ENCODE measurements around the gene ERMN. TPM values are rescaled to one million over a fixed set of nuclear protein-coding genes. Genes with fewer than 3 reads are reported as not detected.
"Not testable (repeated sequence)": the region's sequence is repeated elsewhere in the genome, so short reads cannot be mapped to it uniquely, and the experiment has no call there.

Gene ERMN
- total RNA-seq, 1 donor from 2014 or later: 0.14 TPM

DNA sequence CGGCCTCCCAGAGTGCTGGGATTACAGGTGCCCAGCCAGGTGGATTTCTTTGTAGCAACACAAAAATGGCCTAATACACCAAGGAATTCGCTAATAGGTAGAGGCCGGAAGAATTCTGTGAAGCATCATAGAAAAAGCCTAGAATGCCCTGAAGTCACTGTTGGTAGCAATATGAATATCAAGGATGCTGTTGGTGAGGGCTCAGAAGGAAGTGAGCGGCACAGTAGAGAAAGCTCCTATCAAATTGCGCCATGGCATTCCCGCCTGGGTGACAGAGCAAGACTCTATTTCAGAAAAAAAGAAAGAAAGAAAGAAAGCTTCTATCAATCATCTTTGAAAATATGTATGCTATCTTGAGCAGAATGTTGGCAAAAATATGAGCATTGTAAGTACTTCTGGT is 44.3 kb downstream of the ERMN start:
- FAIRE-seq (no peak), DNase-seq (ENCODE audit: low read depth) (no peak)
- H3K79me2 ChIP-seq (ENCODE audit: insufficient read depth, low read length): no peaks in the 10 kb centered on the region
- H3K4me1 ChIP-seq (ENCODE audit: insufficient read depth, low read length): no peaks in the 10 kb centered on the region
- peaks cover 4% of the 10 kb centered on the region for H3K27me3 Mint-ChIP-seq (ENCODE audit: low read depth, unreplicated experiment)
- no peaks in the 10 kb centered on the region for H3K36me3 ChIP-seq (ENCODE audit: insufficient read depth, low read length)
- no peak for TF ChIP-seq EZH2 (IDR thresholded peaks at IDR 0.05; ENCODE audit: insufficient read depth, low read length)
- TF ChIP-seq, protein P1, sequence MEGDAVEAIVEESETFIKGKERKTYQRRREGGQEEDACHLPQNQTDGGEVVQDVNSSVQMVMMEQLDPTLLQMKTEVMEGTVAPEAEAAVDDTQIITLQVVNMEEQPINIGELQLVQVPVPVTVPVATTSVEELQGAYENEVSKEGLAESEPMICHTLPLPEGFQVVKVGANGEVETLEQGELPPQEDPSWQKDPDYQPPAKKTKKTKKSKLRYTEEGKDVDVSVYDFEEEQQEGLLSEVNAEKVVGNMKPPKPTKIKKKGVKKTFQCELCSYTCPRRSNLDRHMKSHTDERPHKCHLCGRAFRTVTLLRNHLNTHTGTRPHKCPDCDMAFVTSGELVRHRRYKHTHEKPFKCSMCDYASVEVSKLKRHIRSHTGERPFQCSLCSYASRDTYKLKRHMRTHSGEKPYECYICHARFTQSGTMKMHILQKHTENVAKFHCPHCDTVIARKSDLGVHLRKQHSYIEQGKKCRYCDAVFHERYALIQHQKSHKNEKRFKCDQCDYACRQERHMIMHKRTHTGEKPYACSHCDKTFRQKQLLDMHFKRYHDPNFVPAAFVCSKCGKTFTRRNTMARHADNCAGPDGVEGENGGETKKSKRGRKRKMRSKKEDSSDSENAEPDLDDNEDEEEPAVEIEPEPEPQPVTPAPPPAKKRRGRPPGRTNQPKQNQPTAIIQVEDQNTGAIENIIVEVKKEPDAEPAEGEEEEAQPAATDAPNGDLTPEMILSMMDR (IDR thresholded peaks at IDR 0.05; ENCODE audit: insufficient read depth, low read depth, low read length): no peak
- H3K4me1 Mint-ChIP-seq (ENCODE audit: low read depth, unreplicated experiment): no peaks in the 10 kb centered on the region
- H3K27ac ChIP-seq (ENCODE audit: low read depth, low read length): no peak overlapping the region
- no peaks in the 10 kb centered on the region for H3K9me3 ChIP-seq (ENCODE audit: insufficient read depth, low read depth, low read length)
- no peak overlapping the region for H3K9ac ChIP-seq (ENCODE audit: low read length)
- no peaks in the 10 kb centered on the region for H3K36me3 Mint-ChIP-seq (ENCODE audit: low read depth, unreplicated experiment)
- no peak overlapping the region for H3K4me2 ChIP-seq (ENCODE audit: low read length)
- H4K20me1 ChIP-seq (ENCODE audit: insufficient read depth, low read length): peaks cover 4% of the 10 kb centered on the region
- no peaks in the 10 kb centered on the region for H3K27me3 ChIP-seq (ENCODE audit: insufficient read depth, low read length)
- H3K4me3 ChIP-seq (ENCODE audit: insufficient read depth, low read depth, low read length): no peak overlapping the region
- no peak overlapping the region for H3K4me3 Mint-ChIP-seq (ENCODE audit: unreplicated experiment)
- no peak overlapping the region for H3K27ac Mint-ChIP-seq (ENCODE audit: unreplicated experiment)
- no peak overlapping the region for H2AFZ ChIP-seq (ENCODE audit: low read depth, low read length)
- peaks cover 9% of the 10 kb centered on the region for H3K9me3 Mint-ChIP-seq (ENCODE audit: unreplicated experiment)

DNA sequence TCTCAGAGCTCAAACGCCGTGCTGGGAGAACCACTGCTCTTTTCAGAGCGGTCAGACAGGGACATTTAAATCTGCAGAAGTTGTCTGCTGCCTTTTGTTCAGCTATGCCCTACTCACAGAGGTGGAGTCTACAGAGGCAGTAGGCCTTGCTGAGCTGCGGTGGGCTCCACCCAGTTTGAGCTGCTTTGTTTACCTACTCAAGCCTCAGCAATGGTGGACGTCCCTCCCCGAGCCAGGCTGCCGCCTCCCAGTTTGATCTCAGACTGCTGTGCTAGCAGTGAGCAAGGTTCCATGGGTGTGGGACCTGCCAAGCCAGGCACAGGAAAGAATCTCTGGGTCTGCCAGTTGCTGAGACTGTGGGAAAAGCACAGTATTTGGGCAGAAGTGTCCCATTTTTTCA is 46.3 kb downstream of the ERMN start:
- FAIRE-seq; H3K4me2 ChIP-seq (ENCODE audit: low read length); H3K4me3 ChIP-seq (ENCODE audit: insufficient read depth, low read depth, low read length); H3K79me2 ChIP-seq (ENCODE audit: insufficient read depth, low read length); H3K9me3 Mint-ChIP-seq (ENCODE audit: unreplicated experiment); H3K9ac ChIP-seq (ENCODE audit: low read length); H3K27ac Mint-ChIP-seq (ENCODE audit: unreplicated experiment); H3K27ac ChIP-seq (ENCODE audit: low read depth, low read length); H3K4me3 Mint-ChIP-seq (ENCODE audit: unreplicated experiment); H3K27me3 Mint-ChIP-seq (ENCODE audit: low read depth, unreplicated experiment); DNase-seq (ENCODE audit: low read depth); H3K36me3 ChIP-seq (ENCODE audit: insufficient read depth, low read length); H3K4me1 ChIP-seq (ENCODE audit: insufficient read depth, low read length); H3K36me3 Mint-ChIP-seq (ENCODE audit: low read depth, unreplicated experiment); H4K20me1 ChIP-seq (ENCODE audit: insufficient read depth, low read length); H2AFZ ChIP-seq (ENCODE audit: low read depth, low read length); H3K27me3 ChIP-seq (ENCODE audit: insufficient read depth, low read length); H3K9me3 ChIP-seq (ENCODE audit: insufficient read depth, low read depth, low read length); H3K4me1 Mint-ChIP-seq (ENCODE audit: low read depth, unreplicated experiment): not testable (repeated sequence)

DNA sequence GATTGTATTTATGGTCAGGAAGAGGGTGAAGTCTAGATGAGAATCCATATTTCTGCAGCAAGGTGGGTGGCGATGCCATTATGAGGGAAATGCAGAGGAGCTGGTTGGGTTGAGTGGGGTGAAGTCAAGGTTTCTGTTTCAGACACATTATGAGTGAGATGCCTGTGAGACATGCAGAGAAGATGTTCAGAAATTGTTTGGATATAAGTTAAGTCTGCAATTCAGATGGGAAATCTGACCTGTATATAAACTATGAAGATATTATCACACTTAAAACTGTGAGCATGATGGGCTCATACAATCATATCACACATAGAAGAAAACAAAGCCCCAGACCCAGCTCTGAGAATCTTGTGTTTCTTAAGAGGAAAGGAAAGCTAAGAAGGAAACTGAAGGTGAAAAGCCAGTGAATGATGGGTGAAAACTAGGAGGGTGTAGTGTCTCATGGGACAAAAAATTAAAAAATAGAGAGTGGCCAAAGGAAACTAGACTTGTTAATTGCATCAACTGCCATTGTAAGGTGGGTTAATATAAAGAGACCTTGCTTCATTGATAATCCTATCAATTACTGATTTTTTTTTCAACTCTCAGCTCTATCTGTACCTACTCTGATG is 53.9 kb downstream of the ERMN start:
- Histone ChIP-seq H3K27ac (ENCODE audit: low read depth, low read length) (no peak overlapping the region), H3K79me2 (ENCODE audit: insufficient read depth, low read length) (no peaks in the 10 kb centered on the region), H3K36me3 (ENCODE audit: insufficient read depth, low read length) (no peaks in the 10 kb centered on the region), H3K4me1 (ENCODE audit: insufficient read depth, low read length) (no peaks in the 10 kb centered on the region), H3K27me3 (ENCODE audit: insufficient read depth, low read length) (no peaks in the 10 kb centered on the region), H4K20me1 (ENCODE audit: insufficient read depth, low read length) (no peaks in the 10 kb centered on the region), H3K9me3 (ENCODE audit: insufficient read depth, low read depth, low read length) (no peaks in the 10 kb centered on the region), H2AFZ (ENCODE audit: low read depth, low read length) (no peak overlapping the region), H3K9ac (ENCODE audit: low read length) (no peak overlapping the region), H3K4me3 (ENCODE audit: insufficient read depth, low read depth, low read length) (no peak overlapping the region), H3K4me2 (ENCODE audit: low read length) (no peak overlapping the region)
- no peaks in the 10 kb centered on the region for H3K9me3 Mint-ChIP-seq (ENCODE audit: unreplicated experiment)
- no peak for FAIRE-seq
- no peaks in the 10 kb centered on the region for H3K4me1 Mint-ChIP-seq (ENCODE audit: low read depth, unreplicated experiment)
- H3K36me3 Mint-ChIP-seq (ENCODE audit: low read depth, unreplicated experiment): no peaks in the 10 kb centered on the region
- DNase-seq (ENCODE audit: low read depth): no peak
- H3K27me3 Mint-ChIP-seq (ENCODE audit: low read depth, unreplicated experiment): no peaks in the 10 kb centered on the region
- no peak overlapping the region for H3K4me3 Mint-ChIP-seq (ENCODE audit: unreplicated experiment)
- H3K27ac Mint-ChIP-seq (ENCODE audit: unreplicated experiment): no peak overlapping the region
- no peak for TF ChIP-seq EZH2 (IDR thresholded peaks at IDR 0.05; ENCODE audit: insufficient read depth, low read length)
- TF ChIP-seq, protein P1 (IDR thresholded peaks at IDR 0.05; ENCODE audit: insufficient read depth, low read depth, low read length): no peak

Data from astrocyte (in vitro differentiated cells and primary cell).